WI38 (cell line): ENCODE results near the gene SUSD1.

ENCODE experiments used
- H3K4me3 ChIP-seq: 2 replicates; pipeline ENCODE4 v1.5.1; 2011; ENCODE audit warnings: low read depth, mild to moderate bottlenecking, control low read depth, low read length
- TF ChIP-seq, protein P1 (sequence below): IDR thresholded peaks from 2 replicates; pipeline ENCODE4 v1.5.1; 2012; ENCODE audit warnings: low read depth, mild to moderate bottlenecking, control low read depth, low read length

Gene SUSD1

DNA sequence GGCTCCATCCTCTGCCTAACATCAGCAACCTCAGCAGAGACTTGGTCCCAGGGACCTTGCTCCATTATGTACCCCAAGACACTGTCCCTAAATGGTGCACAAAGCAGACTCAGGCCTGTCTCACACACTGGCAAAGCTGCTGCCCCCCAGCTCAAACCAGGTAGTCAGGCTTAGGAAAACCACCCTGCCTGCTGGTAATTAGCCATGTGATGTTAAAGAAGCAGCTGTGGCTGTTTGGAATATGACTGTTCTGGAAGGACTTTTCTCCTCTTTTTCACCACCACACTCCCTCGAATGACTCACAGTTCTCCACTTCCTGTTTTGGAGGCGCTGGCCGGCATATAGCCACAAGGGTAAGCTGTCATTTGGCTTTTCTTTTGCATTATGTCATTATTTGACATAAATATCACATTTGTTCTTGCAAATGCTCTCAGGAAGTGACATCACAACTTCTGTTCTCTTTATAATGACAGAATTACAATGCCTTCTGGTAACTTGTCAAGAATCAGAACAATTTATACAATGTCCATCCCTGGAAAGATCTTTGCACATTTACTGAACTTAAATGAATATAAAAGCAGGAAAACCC lies 113.9 kb downstream of the SUSD1 start:
- TF ChIP-seq, protein P1, sequence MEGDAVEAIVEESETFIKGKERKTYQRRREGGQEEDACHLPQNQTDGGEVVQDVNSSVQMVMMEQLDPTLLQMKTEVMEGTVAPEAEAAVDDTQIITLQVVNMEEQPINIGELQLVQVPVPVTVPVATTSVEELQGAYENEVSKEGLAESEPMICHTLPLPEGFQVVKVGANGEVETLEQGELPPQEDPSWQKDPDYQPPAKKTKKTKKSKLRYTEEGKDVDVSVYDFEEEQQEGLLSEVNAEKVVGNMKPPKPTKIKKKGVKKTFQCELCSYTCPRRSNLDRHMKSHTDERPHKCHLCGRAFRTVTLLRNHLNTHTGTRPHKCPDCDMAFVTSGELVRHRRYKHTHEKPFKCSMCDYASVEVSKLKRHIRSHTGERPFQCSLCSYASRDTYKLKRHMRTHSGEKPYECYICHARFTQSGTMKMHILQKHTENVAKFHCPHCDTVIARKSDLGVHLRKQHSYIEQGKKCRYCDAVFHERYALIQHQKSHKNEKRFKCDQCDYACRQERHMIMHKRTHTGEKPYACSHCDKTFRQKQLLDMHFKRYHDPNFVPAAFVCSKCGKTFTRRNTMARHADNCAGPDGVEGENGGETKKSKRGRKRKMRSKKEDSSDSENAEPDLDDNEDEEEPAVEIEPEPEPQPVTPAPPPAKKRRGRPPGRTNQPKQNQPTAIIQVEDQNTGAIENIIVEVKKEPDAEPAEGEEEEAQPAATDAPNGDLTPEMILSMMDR, result no peak
- no peak overlapping the region for H3K4me3 ChIP-seq

DNA sequence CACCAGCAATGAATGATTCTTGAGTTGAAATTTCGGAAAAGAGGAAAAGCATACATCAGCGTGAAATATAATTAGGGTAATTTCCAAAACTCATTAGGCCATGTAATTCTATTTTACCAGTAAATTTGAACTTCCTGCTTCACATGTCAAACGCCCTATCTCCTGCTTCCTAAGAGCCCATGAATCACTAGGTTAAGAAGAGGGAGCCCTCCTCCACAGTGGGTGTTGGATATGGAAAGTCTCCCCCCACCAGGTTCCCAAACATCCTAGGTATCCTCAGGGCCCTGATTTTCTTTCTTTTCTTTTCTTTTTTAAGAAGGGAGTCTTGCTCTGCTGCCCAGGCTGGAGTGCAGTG lies 115.2 kb downstream of the SUSD1 start:
- TF ChIP-seq, protein P1, result no peak
- no peak overlapping the region for H3K4me3 ChIP-seq

DNA sequence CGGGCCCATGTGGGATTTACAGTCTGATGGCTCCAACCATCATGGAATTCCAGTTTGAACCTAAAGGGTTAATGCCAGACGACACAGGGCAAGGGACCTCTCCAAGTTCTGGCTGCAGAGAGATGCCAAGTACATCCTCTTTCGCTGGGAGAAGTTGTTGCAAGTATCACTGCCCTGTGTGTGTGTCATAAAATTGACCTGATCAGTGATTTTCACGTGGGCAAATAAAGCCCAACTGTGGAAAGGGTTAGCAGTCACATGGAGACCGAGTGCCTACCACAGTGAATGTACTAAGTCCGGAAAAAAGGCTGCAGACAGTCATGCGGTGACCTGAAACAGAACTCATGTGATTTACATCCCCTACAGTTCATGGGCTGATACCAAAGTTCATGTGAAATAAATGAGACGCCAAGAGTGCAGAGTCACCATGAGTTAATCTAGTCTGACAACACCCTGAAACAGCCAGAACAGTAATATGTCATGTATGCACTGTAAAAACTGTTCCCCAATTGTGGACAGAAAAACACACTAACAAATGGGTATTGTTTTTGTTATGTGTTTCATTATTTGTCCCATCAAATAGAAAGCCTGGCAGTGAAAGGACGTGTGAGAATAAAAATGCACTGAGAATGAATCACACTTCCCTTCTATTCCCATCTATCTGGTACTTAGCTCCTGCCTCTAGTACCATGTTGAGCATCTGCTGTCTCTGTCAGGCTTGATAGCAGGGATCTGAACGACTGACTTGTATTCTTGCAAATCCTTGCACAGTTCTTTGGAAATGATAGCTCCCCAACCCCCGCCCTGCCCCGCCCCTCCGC lies 115.7 kb downstream of the SUSD1 start:
- no peak overlapping the region for H3K4me3 ChIP-seq
- TF ChIP-seq, protein P1, result no peak

DNA sequence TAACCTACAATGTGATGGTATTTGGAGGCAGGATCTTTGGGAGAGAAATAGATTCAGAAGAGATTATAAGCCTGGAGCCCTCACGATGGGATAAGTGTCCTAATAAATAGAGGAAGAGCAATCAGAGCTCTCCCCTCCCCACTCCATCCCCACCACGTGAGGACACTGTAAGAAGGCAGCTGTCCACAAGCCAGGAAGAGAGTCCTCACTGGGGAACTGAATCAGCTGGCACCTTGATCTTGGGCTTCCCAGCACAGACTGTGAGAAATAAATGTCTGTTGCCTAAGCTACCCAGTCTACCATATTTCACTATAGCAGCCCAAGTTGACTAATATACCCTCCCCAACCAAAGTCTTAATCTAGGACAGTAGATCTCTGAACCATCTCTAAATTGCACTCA lies 118.1 kb downstream of the SUSD1 start:
- TF ChIP-seq, protein P1, result no peak
- H3K4me3 ChIP-seq, result no peak overlapping the region

DNA sequence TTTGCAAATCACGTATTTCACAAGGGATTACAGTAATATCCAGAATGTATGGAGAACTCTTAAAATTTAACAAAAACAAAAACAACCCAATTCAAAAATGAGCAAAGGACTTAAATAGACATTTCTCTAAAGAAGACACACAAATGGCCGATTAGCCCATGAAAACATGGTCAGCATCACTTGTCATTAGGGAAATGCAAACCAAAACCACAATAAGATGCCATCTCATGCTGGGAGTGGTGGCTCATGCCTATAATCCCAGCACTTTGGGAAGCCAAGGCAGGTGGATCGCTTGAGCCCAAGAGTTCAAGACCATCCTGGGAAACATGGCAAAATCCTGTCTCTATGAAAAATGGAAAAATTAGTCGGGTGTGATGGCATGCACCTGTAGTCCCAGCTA lies 120.2 kb downstream of the SUSD1 start:
- TF ChIP-seq, protein P1, result no peak
- no peak overlapping the region for H3K4me3 ChIP-seq

DNA sequence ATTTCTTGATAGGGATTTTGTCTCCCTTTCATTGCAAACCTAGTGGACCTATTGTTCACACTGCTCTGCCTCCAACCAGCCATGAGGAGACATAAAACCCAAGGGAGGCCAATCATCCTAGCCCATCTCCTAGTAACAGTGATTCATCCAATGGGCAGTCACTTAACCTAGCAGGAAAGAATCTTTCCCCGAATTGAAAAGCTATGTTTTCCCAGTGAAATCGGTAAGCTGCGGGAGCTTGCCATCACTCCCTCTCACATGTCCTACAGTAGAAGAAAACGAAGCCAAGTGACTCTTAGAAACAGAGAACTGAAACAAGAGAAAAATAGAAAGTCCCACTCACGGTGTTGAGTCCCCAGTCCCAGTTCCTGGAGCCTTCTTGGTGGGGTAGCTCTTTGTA lies 123.3 kb downstream of the SUSD1 start:
- H3K4me3 ChIP-seq, result no peak overlapping the region
- TF ChIP-seq, protein P1, result no peak
